Mammary epithelial cell (primary cell): Measurements from ENCODE around the gene DAGLA.

Experiments
- CTCF ChIP-seq, 2 donors: IDR thresholded peaks in 1 of 2; conservative IDR thresholded peaks in 1 of 2; 2 replicates each; pipeline ENCODE4 v1.5.1; 2011 to 2012; ENCODE audit warnings: inconsistent platforms in 2 of 2, low read length in 2 of 2, mild to moderate bottlenecking in 2 of 2, control low read depth in 1 of 2, low read depth in 1 of 2; ENCODE audit not compliant: insufficient read depth in 1 of 2; ENCODE audit errors: extremely low read depth in 1 of 2
- EZH2 ChIP-seq: IDR thresholded peaks from 2 replicates; pipeline ENCODE4 v1.6.1; 2012; ENCODE audit warnings: low read length, inconsistent platforms, borderline replicate concordance

DNA sequence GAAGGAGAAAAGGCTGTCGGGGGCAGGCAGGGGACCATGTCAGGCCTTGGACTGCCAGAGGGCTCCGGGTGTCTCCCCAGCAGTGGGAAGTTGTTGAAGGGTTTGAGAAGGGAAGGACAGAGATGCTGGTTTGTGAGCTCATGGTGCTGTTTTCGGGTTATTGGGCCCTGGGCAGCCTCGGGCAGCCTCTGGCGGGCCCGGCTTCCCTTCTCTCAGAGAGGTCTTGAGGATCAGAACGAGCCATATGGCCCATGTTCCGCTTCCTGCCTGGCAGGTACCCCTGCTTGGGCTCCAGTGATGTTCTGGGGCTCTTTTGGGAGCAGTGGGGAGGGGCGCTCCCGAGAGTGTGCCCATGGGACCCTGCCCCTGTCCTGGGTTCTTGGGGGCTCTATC, 82.0 kb downstream of the DAGLA start:
- no peak for TF ChIP-seq CTCF (conservative IDR thresholded peaks at IDR 0.05 in 1 of 2, IDR thresholded peaks at IDR 0.05 in 1 of 2; ENCODE audit: extremely low read depth in 1 of 2, insufficient read depth in 1 of 2, low read depth in 1 of 2, low read length in 2 of 2)
- no peak for TF ChIP-seq EZH2
